PFSK-1 (cell line): ENCODE results near the gene HPS4.

Experiments
- FOXP2 ChIP-seq: optimal IDR thresholded peaks from 2 replicates; pipeline ENCODE3; 2011; ENCODE audit warnings: borderline replicate concordance, control low read depth, inconsistent platforms; ENCODE audit not compliant: insufficient read depth; ENCODE audit errors: extremely low read length, extremely low read depth
- POLR2AphosphoS5 ChIP-seq: IDR thresholded peaks from 2 replicates; pipeline ENCODE4 v1.6.1; 2012; ENCODE audit warnings: low read depth, mild to moderate bottlenecking, control low read depth, low read length, moderate library complexity
- REST ChIP-seq, 2 experiments: IDR thresholded peaks; 2 replicates each; pipeline versions ENCODE4 v1.6.1 to v1.8.0; 2011 to 2012; ENCODE audit warnings: low read depth in 2 of 2, low read length in 2 of 2, control low read depth in 1 of 2, inconsistent platforms in 1 of 2, mild to moderate bottlenecking in 1 of 2, moderate library complexity in 1 of 2; ENCODE audit not compliant: insufficient read depth in 1 of 2
- SIN3A ChIP-seq: IDR thresholded peaks from 2 replicates; pipeline ENCODE4 v1.6.1; 2012; ENCODE audit warnings: mild to moderate bottlenecking, low read length, moderate library complexity, borderline replicate concordance; ENCODE audit not compliant: insufficient read depth
- TAF1 ChIP-seq: IDR thresholded peaks from 2 replicates; pipeline ENCODE4 v1.6.1; 2012; ENCODE audit warnings: low read length, control low read depth, borderline replicate concordance; ENCODE audit not compliant: insufficient read depth

GRCh38 chr22:26426924-26427323 is 56.7 kb downstream of the HPS4 start:
- TF ChIP-seq SIN3A (no peak), REST (IDR thresholded peaks at IDR 0.05; ENCODE audit: insufficient read depth in 1 of 2, low read depth in 2 of 2, low read length in 2 of 2) (no peak), TAF1 (no peak), FOXP2 (no peak), POLR2AphosphoS5 (no peak)
